K562 (cell line): ENCODE results near the gene DCUN1D2. TPM values are rescaled to one million over a fixed set of nuclear protein-coding genes. Genes with fewer than 3 reads are reported as not detected.

ENCODE experiments used
- ATAC-seq: fragments of 200-7000 bp; cut with Tn5 transposase; 3 replicates; pipeline ENCODE4 v1.9.1; 2020; ENCODE audit warnings: moderate library complexity
- BruUV-seq: library from RNA; stranded (reverse); fragments of 400-500 nt; replicated peaks from 2 replicates; lab custom pipeline; 2021; lab: Mats Ljungman, UMichigan
- CTCF ChIA-PET: fragments of 300-600 bp; formaldehyde crosslinking; extraction: SDS; loops from one replicate; lab custom pipeline; 2021; ENCODE audit warnings: low intra/inter-chr PET ratio; lab: Yijun Ruan, JAX
- POLR2A ChIA-PET: fragments of 300-600, 350-650 bp; sonication (Branson Sonifier 250); formaldehyde crosslinking; extraction: SDS; loops from one replicate; lab custom pipeline; 2021; ENCODE audit warnings: antibody characterized with exemption, inconsistent platforms; lab: Yijun Ruan, JAX
- DNase-seq, 4 experiments: peaks; one replicate each; pipeline versions ENCODE4 v3.0.0 to v3.0.0-alpha.2; 2011 to 2018; ENCODE audit warnings: low spot score in 3 of 4, mixed read lengths in 3 of 4; ENCODE audit errors: extremely low read depth in 1 of 4
- FAIRE-seq: peaks from 2 replicates; lab custom pipeline; 2011; peaks lifted over from hg19 to GRCh38; lab: Jason Lieb, UNC
- H2AFZ ChIP-seq: 2 replicates; pipeline ENCODE4 v1.6.0; 2011; ENCODE audit warnings: low read depth, low read length, control low read depth, inconsistent platforms
- H3K27ac ChIP-seq: fragments of 200-600 bp; 3 replicates; pipeline ENCODE4 v1.8.0; 2011; ENCODE audit warnings: low read depth, mild to moderate bottlenecking, control low read depth, inconsistent platforms, low read length, moderate library complexity, mixed read lengths; ENCODE audit errors: extremely low read depth
- H3K27me3 ChIP-seq, 2 experiments: fragments of 300-600 bp in 1 of 2; 2 replicates in 1 of 2; 3 replicates in 1 of 2; pipeline versions ENCODE4 v1.6.0 to v1.8.0; 2011; ENCODE audit warnings: inconsistent platforms in 2 of 2, low read length in 2 of 2, mild to moderate bottlenecking in 1 of 2, mixed read lengths in 1 of 2, moderate library complexity in 1 of 2; ENCODE audit not compliant: control insufficient read depth in 2 of 2, insufficient read depth in 2 of 2
- H3K36me3 ChIP-seq: fragments of 300-600 bp; 3 replicates; pipeline ENCODE4 v1.8.0; 2011; ENCODE audit warnings: mild to moderate bottlenecking, low read length, inconsistent platforms; ENCODE audit not compliant: control insufficient read depth, insufficient read depth
- H3K4me1 ChIP-seq, 2 experiments: fragments of 200-600 bp in 1 of 2; replicated peaks in 1 of 2; 2 replicates in 1 of 2; 3 replicates in 1 of 2; pipeline versions ENCODE4 v1.5.1 to v1.8.0; 2011; ENCODE audit warnings: inconsistent platforms in 2 of 2, low read length in 2 of 2, mild to moderate bottlenecking in 1 of 2, mixed read lengths in 1 of 2, moderate library complexity in 1 of 2; ENCODE audit not compliant: control insufficient read depth in 2 of 2, insufficient read depth in 2 of 2
- H3K4me2 ChIP-seq: 2 replicates; pipeline ENCODE4 v1.6.1; 2011; ENCODE audit warnings: low read length, control low read depth, inconsistent platforms, mixed read lengths; ENCODE audit not compliant: insufficient read depth
- H3K4me3 ChIP-seq: fragments of 200-600 bp; sonication (generic), shearing (Covaris generic); 2 replicates; pipeline ENCODE4 v1.5.1; 2016; ENCODE audit warnings: control low read depth, inconsistent platforms
- H3K79me2 ChIP-seq: fragments of 200-600 bp; 3 replicates; pipeline ENCODE4 v1.8.0; 2011; ENCODE audit warnings: low read length, inconsistent platforms; ENCODE audit not compliant: control insufficient read depth, insufficient read depth
- H3K9ac ChIP-seq, 2 experiments: 2 replicates each; pipeline versions ENCODE4 v1.6.0 to v1.6.1; 2011; ENCODE audit warnings: low read depth in 2 of 2, low read length in 2 of 2, control low read depth in 1 of 2, inconsistent platforms in 1 of 2, mild to moderate bottlenecking in 1 of 2, mixed read lengths in 1 of 2; ENCODE audit not compliant: insufficient read depth in 1 of 2
- H3K9me1 ChIP-seq: one replicate; pipeline ENCODE4 v1.6.0; 2011; ENCODE audit warnings: inconsistent platforms, mild to moderate bottlenecking, low read length, moderate library complexity; ENCODE audit not compliant: control insufficient read depth, insufficient read depth
- H3K9me3 ChIP-seq: replicated peaks from 2 replicates; pipeline ENCODE4 v1.5.1; 2011; ENCODE audit warnings: low read depth, low read length, inconsistent platforms; ENCODE audit not compliant: control insufficient read depth, insufficient read depth
- H4K20me1 ChIP-seq: replicated peaks from 2 replicates; pipeline ENCODE4 v1.6.1; 2011; ENCODE audit warnings: low read length, inconsistent platforms, mixed read lengths; ENCODE audit not compliant: control insufficient read depth, insufficient read depth
- BRD9 ChIP-seq: fragments of 450-650 bp; IDR thresholded peaks from 2 replicates; pipeline ENCODE4 v1.6.1; 2018; ENCODE audit warnings: low read depth; ENCODE audit not compliant: partially characterized antibody
- FOXA1 ChIP-seq: fragments of 450-650 bp; IDR thresholded peaks from 2 replicates; pipeline ENCODE4 v1.6.1; 2016; ENCODE audit warnings: mild to moderate bottlenecking, borderline replicate concordance
- HCFC1 ChIP-seq: IDR thresholded peaks from 2 replicates; pipeline ENCODE4 v1.6.1; 2012; ENCODE audit warnings: low read depth, low read length, improper control_type of control experiment
- HDAC6 ChIP-seq: IDR thresholded peaks from 2 replicates; pipeline ENCODE4 v1.6.1; 2012; ENCODE audit warnings: low read depth, mild to moderate bottlenecking, control low read depth, inconsistent platforms, low read length, moderate library complexity
- HNRNPK ChIP-seq: fragments of 200-400 bp; formaldehyde crosslinking; IDR thresholded peaks from one replicate; pipeline ENCODE4 v1.6.1; 2018; ENCODE audit warnings: mild to moderate bottlenecking, low read depth, low read length; ENCODE audit not compliant: poor library complexity, severe bottlenecking
- JUNB ChIP-seq: fragments of 450-650 bp; formaldehyde crosslinking; conservative IDR thresholded peaks from 2 replicates; pipeline ENCODE4 v1.4.0; 2020; ENCODE audit warnings: mild to moderate bottlenecking
- MXI1 ChIP-seq: IDR thresholded peaks from 2 replicates; pipeline ENCODE4 v1.6.1; 2011; ENCODE audit warnings: low read depth, mild to moderate bottlenecking, improper control_type of control experiment, low read length
- PHF21A ChIP-seq: fragments of 450-650 bp; IDR thresholded peaks from 2 replicates; pipeline ENCODE4 v1.6.1; 2017; ENCODE audit warnings: low read depth, borderline replicate concordance
- RFX5 ChIP-seq: IDR thresholded peaks from 2 replicates; pipeline ENCODE4 v1.6.1; 2011; ENCODE audit warnings: low read depth, mild to moderate bottlenecking, improper control_type of control experiment, low read length
- U2AF1 ChIP-seq: fragments of 200-400 bp; formaldehyde crosslinking; optimal IDR thresholded peaks from 2 replicates; pipeline ENCODE3; 2017; ENCODE audit warnings: mild to moderate bottlenecking, low read depth, low read length, moderate library complexity
- ZNF274 ChIP-seq: IDR thresholded peaks from 2 replicates; pipeline ENCODE4 v1.6.1; 2011; ENCODE audit warnings: low read depth, mild to moderate bottlenecking, low read length, moderate library complexity, borderline replicate concordance
- ZNF398 ChIP-seq: fragments of 250-450 bp; sonication (Bioruptor Pico); IDR thresholded peaks from 2 replicates; pipeline ENCODE4 v1.8.0; 2021; ENCODE audit warnings: moderate library complexity, mild to moderate bottlenecking, inconsistent platforms
- ZNF586 ChIP-seq: fragments of 450-650 bp; formaldehyde crosslinking; conservative IDR thresholded peaks from 2 replicates; pipeline ENCODE4 v1.4.0; 2020; ENCODE audit warnings: mild to moderate bottlenecking, moderate library complexity
- ZNF764 ChIP-seq: fragments of 250-450 bp; sonication (Bioruptor Pico); IDR thresholded peaks from 2 replicates; pipeline ENCODE4 v1.4.0; 2020; ENCODE audit warnings: low read depth, mild to moderate bottlenecking, moderate library complexity
- WGBS: fragments of 100-300 bp; shearing (Covaris generic); methylation state at CpG from one replicate; pipeline ENCODE4 v1.1.6; 2016; ENCODE audit warnings: low coverage, mixed read lengths; ENCODE audit not compliant: insufficient coverage; ENCODE audit errors: missing lambda C conversion rate; 5-methylcytosine and 5-hydroxymethylcytosine counted together
- in situ Hi-C: fragments of 300-500 bp; cut with MboI; formaldehyde crosslinking; loops from 4 replicates; pipeline ENCODE4 v1.15.0; 2018; ENCODE audit warnings: inconsistent platforms, mixed read lengths
- intact Hi-C: fragments of 100-400 bp; cut with micrococcal nuclease; formaldehyde crosslinking; loops from 2 replicates; pipeline ENCODE4 v1.14.2; 2022
- polyA plus RNA-seq, 8 experiments: library from polyadenylated mRNA; depleted of rRNA in 4 of 8; stranded (reverse) in 5 of 8; unstranded in 3 of 8; fragments of >200 nt; fragmentation: Nextera tagmentation in 2 of 8; fragmentation: Illumina TruSeq in 1 of 8; extraction: Ambion mirVana in 2 of 8; extraction: Trizol in 1 of 8; gene quantifications; 2 replicates each; pipeline versions ENCODE4 v1.2.1 to v1.2.3, GENCODE V29; 2011 to 2014; ENCODE audit warnings: inconsistent platforms in 1 of 8, missing spikeins in 1 of 8
- total RNA-seq, 7 experiments: library from RNA; depleted of rRNA in 6 of 7; stranded (reverse); fragments of >200 nt in 6 of 7; fragmentation: Illumina TruSeq in 2 of 7; extraction: Trizol in 2 of 7; gene quantifications; 2 replicates each; pipeline versions ENCODE4 v1.2.1 to v1.2.3, GENCODE V29; 2011 to 2021; ENCODE audit warnings: low replicate concordance in 1 of 7
- TF ChIP-seq, protein P1 (sequence below): IDR thresholded peaks from 2 replicates; pipeline ENCODE4 v1.6.1; 2016; ENCODE audit warnings: missing genetic modification characterization, missing compliant biosample characterization

DCUN1D2 gene
- total and polyA plus RNA-seq, 9 of the 15 experiments (the other 6 are each of a cell fraction or from before 2014, with no cell fraction given), result 2.1 to 16.8 (median 11.1) TPM

GRCh38 chr13:113456116-113456702 lies 34.3 kb downstream of the DCUN1D2 start:
- Histone ChIP-seq H3K9ac (no peak overlapping the region; a peak in 1 of 4 replicates), H3K79me2 (no peaks in the 10 kb centered on the region), H3K9me1 (no peaks in the 10 kb centered on the region), H3K4me3 (no peak overlapping the region), H4K20me1 (no peaks in the 10 kb centered on the region), H3K36me3 (peaks cover 46% of the 10 kb centered on the region; the same call in 2 of the 3 replicates), H3K4me1 (peaks cover 5 to 14% of the 10 kb centered on the region in 2 experiments; a peak in 3 of 5 replicates), H3K27me3 (no peaks in the 10 kb centered on the region), H3K4me2 (no peak overlapping the region), H2AFZ (no peak overlapping the region), H3K9me3 (no peaks in the 10 kb centered on the region), H3K27ac (no peak overlapping the region)
- no TSS peak for BruUV-seq
- intact Hi-C loops (no loop called here), in situ Hi-C loops (no loop called here)
- no peak for TF ChIP-seq JUNB (CRISPR knock-in tag)
- TF ChIP-seq ZNF586 (CRISPR knock-in tag), result no peak
- TF ChIP-seq ZNF274, result no peak
- TF ChIP-seq MXI1, result no peak
- TF ChIP-seq ZNF398 (CRISPR knock-in tag), result no peak
- no peak for TF ChIP-seq U2AF1
- no peak for TF ChIP-seq BRD9
- no peak for TF ChIP-seq HDAC6
- TF ChIP-seq HNRNPK, result no peak
- TF ChIP-seq, protein P1, sequence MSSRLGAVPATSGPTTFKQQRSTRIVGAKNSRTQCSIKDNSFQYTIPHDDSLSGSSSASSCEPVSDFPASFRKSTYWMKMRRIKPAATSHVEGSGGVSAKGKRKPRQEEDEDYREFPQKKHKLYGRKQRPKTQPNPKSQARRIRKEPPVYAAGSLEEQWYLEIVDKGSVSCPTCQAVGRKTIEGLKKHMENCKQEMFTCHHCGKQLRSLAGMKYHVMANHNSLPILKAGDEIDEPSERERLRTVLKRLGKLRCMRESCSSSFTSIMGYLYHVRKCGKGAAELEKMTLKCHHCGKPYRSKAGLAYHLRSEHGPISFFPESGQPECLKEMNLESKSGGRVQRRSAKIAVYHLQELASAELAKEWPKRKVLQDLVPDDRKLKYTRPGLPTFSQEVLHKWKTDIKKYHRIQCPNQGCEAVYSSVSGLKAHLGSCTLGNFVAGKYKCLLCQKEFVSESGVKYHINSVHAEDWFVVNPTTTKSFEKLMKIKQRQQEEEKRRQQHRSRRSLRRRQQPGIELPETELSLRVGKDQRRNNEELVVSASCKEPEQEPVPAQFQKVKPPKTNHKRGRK (tag), result no peak
- no peak for TF ChIP-seq RFX5
- no peak for TF ChIP-seq ZNF764
- no peak for TF ChIP-seq HCFC1
- no peak for TF ChIP-seq FOXA1
- no peak for TF ChIP-seq PHF21A
- FAIRE-seq, result no peak
- CTCF ChIA-PET, result no interaction called here
- no peak for DNase-seq
- ATAC-seq, result no peak
- WGBS, result 92% methylated on average over 14 of the region's 16 CpGs
- POLR2A ChIA-PET, result no interaction called here
